ENCODE results near the gene KDM7A.

KDM7A gene

GRCh38 chr7:140176811-140177702, at the start of gene KDM7A:
Gene KDM7A (minus strand): TSS chr7:140176983. CDS start chr7:140176937, 46 bp downstream.
- Histone ChIP-seq H3K36me3 (ENCODE audit: control insufficient read depth, insufficient read depth, low read length) (no peaks in the 10 kb centered on the region), H3K27me3 (replicated peaks; ENCODE audit: control insufficient read depth, insufficient read depth, low read length) (0 out of 2 replicates have a peak, but pooled peaks cover 1% of the 10 kb centered on the region), H3K4me3 (replicated peaks; ENCODE audit: low read depth, low read length) (peak within 1 kb of the TSS; percentile 57)
- DNase-seq (ENCODE audit: extremely low read depth, insufficient read length): peak; percentile 94
- TF ChIP-seq CTCF (IDR thresholded peaks at IDR 0.05; ENCODE audit: insufficient read depth, low read length, poor library complexity, severe bottlenecking): no peak

- TF ChIP-seq CTCF (IDR thresholded peaks at IDR 0.05; ENCODE audit: insufficient read depth, low read length, poor library complexity, severe bottlenecking): no peak
- Histone ChIP-seq H3K27me3 (replicated peaks; ENCODE audit: control insufficient read depth, insufficient read depth, low read length) (peaks cover 1% of the 10 kb centered on the region; the same call in 1 of the 2 replicates), H3K36me3 (ENCODE audit: control insufficient read depth, insufficient read depth, low read length) (no peaks in the 10 kb centered on the region), H3K4me3 (replicated peaks; ENCODE audit: low read depth, low read length) (no peak overlapping the region)
- no peak for DNase-seq (ENCODE audit: extremely low read depth, insufficient read length)
These were observed 48.9 kb upstream of the KDM7A start for GRCh38 chr7:140225562-140226249.

- no peaks in the 10 kb centered on the region for H3K36me3 ChIP-seq (ENCODE audit: control insufficient read depth, insufficient read depth, low read length)
- no peak for TF ChIP-seq CTCF (IDR thresholded peaks at IDR 0.05; ENCODE audit: insufficient read depth, low read length, poor library complexity, severe bottlenecking)
- DNase-seq (ENCODE audit: extremely low read depth, insufficient read length): no peak
These were observed 46.9 kb upstream of the KDM7A start for GRCh38 chr7:140223515-140224221.

GRCh38 chr7:140222814-140223213, 46.0 kb upstream of the KDM7A start:
- TF ChIP-seq CTCF (IDR thresholded peaks at IDR 0.05; ENCODE audit: insufficient read depth, low read length, poor library complexity, severe bottlenecking): no peak
- no peak overlapping the region for H3K4me3 ChIP-seq (replicated peaks; ENCODE audit: low read depth, low read length)
- no peaks in the 10 kb centered on the region; the same call in 1 of the 2 replicates for H3K27me3 ChIP-seq (replicated peaks; ENCODE audit: control insufficient read depth, insufficient read depth, low read length)
- H3K36me3 ChIP-seq (ENCODE audit: control insufficient read depth, insufficient read depth, low read length): no peaks in the 10 kb centered on the region
- DNase-seq (ENCODE audit: extremely low read depth, insufficient read length): peak; percentile 53

More at GRCh38 chr7:140223515-140224221, 46.9 kb upstream of the KDM7A start:
- Histone ChIP-seq H3K27me3 (replicated peaks; ENCODE audit: control insufficient read depth, insufficient read depth, low read length) (no peaks in the 10 kb centered on the region; the same call in 1 of the 2 replicates), H3K4me3 (replicated peaks; ENCODE audit: low read depth, low read length) (no peak overlapping the region)

- no peak for DNase-seq (ENCODE audit: extremely low read depth, insufficient read length)
- no peak for TF ChIP-seq CTCF (IDR thresholded peaks at IDR 0.05; ENCODE audit: insufficient read depth, low read length, poor library complexity, severe bottlenecking)
- H3K36me3 ChIP-seq (ENCODE audit: control insufficient read depth, insufficient read depth, low read length): no peaks in the 10 kb centered on the region
- H3K27me3 ChIP-seq (replicated peaks; ENCODE audit: control insufficient read depth, insufficient read depth, low read length): no peaks in the 10 kb centered on the region
- no peak overlapping the region for H3K4me3 ChIP-seq (replicated peaks; ENCODE audit: low read depth, low read length)
These were observed 43.1 kb upstream of the KDM7A start for GRCh38 chr7:140219672-140220524.

Measured in GM06990 (cell line).